NCI-H2227 (cell line): ENCODE measurements around the gene NDUFA5.

Experiments used
- DNase-seq: peaks from one replicate; lab custom pipeline; 2025; ENCODE audit not compliant: unreplicated experiment; lab: John Stamatoyannopoulos, UW

The NDUFA5 gene

GRCh38 chr7:123522066-123522465 is 35.6 kb downstream of the NDUFA5 start:
- no peak for DNase-seq

GRCh38 chr7:123505221-123505620 is 52.4 kb downstream of the NDUFA5 start:
- no peak for DNase-seq

GRCh38 chr7:123502201-123502600 is 55.4 kb downstream of the NDUFA5 start:
- DNase-seq, result no peak

- no peak for DNase-seq
Observed at GRCh38 chr7:123500878-123501489, 56.6 kb downstream of the NDUFA5 start.

- DNase-seq, result no peak
Observed at GRCh38 chr7:123499211-123499970, 58.2 kb downstream of the NDUFA5 start.

- DNase-seq, result no peak
Observed at GRCh38 chr7:123498601-123499000, 59.0 kb downstream of the NDUFA5 start.

GRCh38 chr7:123498031-123498430 is 59.6 kb downstream of the NDUFA5 start:
- DNase-seq, result no peak

- DNase-seq, result peak; percentile 39
Observed at GRCh38 chr7:123494193-123494796, 63.3 kb downstream of the NDUFA5 start.

GRCh38 chr7:123492485-123492884 is 65.1 kb downstream of the NDUFA5 start:
- no peak for DNase-seq
